Stimulated activated CD8-positive, alpha-beta memory T cell treated with anti-CD3 and anti-CD28 coated beads, Interleukin-12 subunit alpha, Interleukin-12 subunit beta, amount 100 ng/mL, for 24 hours (primary cell): ENCODE results near the gene EIF1B.

Experiments used
- DNase-seq: peaks from one replicate; pipeline ENCODE4 v3.0.0-alpha.2; 2020; ENCODE audit errors: extremely low read depth

The EIF1B gene

DNA sequence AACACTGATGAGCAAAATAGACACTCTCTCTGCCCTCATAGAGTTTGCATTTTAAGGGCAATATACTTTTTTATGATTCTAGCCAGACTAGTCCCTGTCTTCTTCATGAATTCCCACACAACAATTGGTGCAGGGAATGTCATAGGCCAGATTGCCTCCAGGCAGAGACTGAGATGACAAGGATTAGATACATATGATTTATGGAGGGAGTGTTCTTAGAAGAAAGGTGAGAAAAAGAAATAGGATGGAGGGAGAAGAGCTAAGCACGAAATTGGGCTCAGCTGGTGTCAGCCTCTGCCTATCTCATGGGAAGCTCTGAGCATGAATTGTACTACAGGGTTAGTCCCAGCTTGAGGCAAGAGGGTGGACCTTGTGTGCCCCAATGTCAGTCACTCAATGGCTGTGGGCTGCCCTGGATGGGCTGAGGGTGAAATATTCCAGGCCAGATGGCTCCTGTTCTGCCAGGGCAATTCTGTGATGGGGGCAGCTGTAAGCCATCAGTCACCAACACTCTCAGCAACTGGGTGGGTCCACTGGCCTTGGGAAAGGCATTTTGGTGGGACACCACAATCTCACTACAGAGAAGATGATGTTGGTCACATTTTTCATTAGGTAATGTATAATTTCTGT, 31.1 kb downstream of the EIF1B start:
- DNase-seq: no peak

DNA sequence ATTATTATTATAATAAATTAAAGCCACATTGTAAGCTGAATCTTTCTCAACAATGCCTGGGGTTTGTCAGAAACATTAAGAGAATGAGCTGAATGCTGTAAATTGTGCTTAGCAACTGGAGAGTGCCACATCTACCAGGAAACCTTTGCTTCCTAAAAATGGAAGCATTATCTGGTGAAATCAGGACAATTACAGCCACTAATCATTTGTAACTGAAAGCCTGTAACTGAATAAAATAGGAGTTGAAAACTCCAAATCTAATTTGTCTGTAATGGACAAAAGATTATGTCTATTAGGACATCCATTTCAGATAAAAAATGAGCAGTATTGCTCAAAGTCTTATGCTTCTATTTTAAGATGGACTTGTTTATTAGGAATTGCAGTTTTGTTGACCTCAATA, 32.2 kb downstream of the EIF1B start:
- no peak for DNase-seq

DNA sequence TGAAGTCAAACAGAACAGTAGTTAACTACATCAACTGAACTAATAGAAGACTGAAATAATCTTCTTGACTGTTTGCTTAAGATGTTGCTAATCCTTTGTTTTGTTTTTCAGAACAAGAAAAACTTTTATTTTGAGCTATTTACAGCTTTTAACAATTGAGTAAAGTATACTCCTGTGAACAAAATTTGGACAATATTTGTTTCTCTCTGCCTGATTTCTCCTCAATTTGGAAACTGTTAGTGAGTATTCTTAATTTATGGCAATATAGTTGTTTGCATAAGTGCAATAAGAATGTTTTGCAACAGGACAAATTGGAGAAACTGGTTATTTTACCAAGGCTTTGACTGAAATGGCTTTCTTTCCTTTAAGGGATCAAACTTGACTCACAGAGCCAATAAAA, 41.0 kb downstream of the EIF1B start:
- DNase-seq: no peak

DNA sequence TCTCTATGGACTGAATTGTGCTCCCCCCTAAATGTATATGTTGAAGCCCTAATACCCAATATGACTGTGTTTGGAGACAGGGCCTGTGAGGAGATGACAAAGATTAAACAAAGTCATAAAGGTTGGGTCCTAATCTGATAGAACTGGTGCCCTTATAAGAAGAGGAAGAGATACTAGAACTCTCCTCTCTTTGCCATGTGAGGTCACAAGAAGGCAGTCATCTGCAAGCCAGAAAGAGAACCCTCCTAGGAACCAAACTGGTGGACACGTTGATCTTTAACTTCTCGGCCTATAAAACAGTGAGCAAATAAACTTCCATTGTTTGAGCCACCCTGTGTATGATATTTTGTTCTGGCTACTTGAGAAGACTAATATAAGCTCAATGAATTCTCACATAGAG, 45.9 kb downstream of the EIF1B start:
- DNase-seq: no peak

DNA sequence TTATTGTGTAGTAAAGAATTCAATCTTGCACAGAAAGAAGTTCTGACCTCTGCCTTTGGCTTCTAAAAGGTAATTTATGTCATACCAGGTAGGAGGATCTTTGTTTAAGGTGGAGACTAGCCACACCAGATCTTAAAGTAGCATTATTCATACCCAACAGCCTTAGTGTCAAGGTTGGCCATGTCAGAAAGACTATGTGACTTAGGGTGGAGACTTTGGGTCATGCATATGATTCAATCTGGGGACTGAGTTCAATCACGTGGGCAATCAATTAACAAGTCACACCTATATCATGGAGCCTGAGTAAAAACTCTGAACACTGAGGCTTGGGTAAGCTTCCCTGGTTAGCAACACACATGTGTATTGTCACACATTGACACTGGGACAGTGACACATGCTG, 48.9 kb downstream of the EIF1B start:
- no peak for DNase-seq
